Measurements from ENCODE around the gene NKAIN2. TPM values are rescaled to one million over a fixed set of nuclear protein-coding genes. Genes with fewer than 3 reads are reported as not detected.
"Not testable (repeated sequence)": the region's sequence is repeated elsewhere in the genome, so short reads cannot be mapped to it uniquely, and the experiment has no call there.

NKAIN2 gene
- total RNA-seq, 1 donor from 2014 or later, result not detected

- Histone ChIP-seq H3K4me3 (ENCODE audit: low read depth, low read length) (no peak overlapping the region), H3K27me3 (ENCODE audit: control insufficient read depth, insufficient read depth, low read length) (no peaks in the 10 kb centered on the region), H3K36me3 (ENCODE audit: control insufficient read depth, insufficient read depth, low read length) (no peaks in the 10 kb centered on the region)
- TF ChIP-seq, protein P1, sequence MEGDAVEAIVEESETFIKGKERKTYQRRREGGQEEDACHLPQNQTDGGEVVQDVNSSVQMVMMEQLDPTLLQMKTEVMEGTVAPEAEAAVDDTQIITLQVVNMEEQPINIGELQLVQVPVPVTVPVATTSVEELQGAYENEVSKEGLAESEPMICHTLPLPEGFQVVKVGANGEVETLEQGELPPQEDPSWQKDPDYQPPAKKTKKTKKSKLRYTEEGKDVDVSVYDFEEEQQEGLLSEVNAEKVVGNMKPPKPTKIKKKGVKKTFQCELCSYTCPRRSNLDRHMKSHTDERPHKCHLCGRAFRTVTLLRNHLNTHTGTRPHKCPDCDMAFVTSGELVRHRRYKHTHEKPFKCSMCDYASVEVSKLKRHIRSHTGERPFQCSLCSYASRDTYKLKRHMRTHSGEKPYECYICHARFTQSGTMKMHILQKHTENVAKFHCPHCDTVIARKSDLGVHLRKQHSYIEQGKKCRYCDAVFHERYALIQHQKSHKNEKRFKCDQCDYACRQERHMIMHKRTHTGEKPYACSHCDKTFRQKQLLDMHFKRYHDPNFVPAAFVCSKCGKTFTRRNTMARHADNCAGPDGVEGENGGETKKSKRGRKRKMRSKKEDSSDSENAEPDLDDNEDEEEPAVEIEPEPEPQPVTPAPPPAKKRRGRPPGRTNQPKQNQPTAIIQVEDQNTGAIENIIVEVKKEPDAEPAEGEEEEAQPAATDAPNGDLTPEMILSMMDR (IDR thresholded peaks at IDR 0.05; ENCODE audit: insufficient read depth, low read length, poor library complexity, severe bottlenecking), result no peak
- no peak for DNase-seq (ENCODE audit: low read depth)
These were observed 536.1 kb downstream of the NKAIN2 start for GRCh38 chr6:124339610-124340334.

GRCh38 chr6:124348339-124348738 lies 544.7 kb downstream of the NKAIN2 start:
- not testable (repeated sequence) for H3K4me3 ChIP-seq (ENCODE audit: low read depth, low read length); H3K27me3 ChIP-seq (ENCODE audit: control insufficient read depth, insufficient read depth, low read length); H3K36me3 ChIP-seq (ENCODE audit: control insufficient read depth, insufficient read depth, low read length); DNase-seq (ENCODE audit: low read depth)

DNA sequence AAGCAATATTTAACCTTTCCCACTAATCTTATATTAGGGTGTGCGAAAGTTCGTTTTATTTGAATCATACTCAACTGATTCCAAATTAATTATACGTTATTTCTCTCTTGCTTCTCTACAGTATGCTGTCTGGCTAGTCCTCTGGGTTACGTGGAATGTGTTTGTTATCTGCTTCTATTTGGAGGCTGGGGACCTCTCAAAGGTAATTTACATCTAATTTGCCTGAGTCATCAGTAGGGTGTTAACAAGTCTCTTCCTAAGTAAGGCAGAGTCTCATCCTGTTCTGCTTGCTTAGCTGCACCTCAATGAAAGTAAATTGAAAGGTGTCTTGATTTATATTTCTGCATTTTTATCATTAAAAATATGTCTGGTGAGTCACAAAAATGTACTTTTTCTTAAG lies 551.5 kb downstream of the NKAIN2 start:
- TF ChIP-seq, protein P1 (IDR thresholded peaks at IDR 0.05; ENCODE audit: insufficient read depth, low read length, poor library complexity, severe bottlenecking), result no peak
- H3K4me3 ChIP-seq (ENCODE audit: low read depth, low read length), result no peak overlapping the region

DNA sequence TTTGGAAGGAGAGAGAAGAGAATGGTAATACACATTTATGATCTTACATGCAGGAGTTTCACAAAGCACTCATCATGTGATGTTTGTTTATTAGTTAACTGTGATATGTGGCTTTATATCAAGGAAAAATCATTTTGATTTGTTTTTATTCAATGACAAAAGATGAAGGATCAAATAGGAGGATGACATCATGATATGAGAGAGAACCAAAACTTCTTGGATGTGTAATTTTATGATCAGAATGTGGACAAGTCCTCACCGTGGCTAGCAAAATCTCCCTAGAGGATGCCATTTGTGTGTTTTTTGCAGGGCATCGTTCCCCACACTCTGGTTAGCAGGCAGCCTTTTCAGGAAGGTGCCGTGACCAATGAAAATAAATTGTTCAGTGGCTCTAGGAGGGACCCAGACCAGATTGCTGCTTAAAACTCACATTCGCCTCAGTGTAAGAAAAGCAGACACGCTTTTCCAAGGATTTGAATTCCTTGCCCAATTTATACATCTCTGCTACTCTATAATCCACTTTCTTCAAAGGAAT lies 552.7 kb downstream of the NKAIN2 start:
- Histone ChIP-seq H3K27me3 (ENCODE audit: control insufficient read depth, insufficient read depth, low read length) (no peaks in the 10 kb centered on the region), H3K36me3 (ENCODE audit: control insufficient read depth, insufficient read depth, low read length) (no peaks in the 10 kb centered on the region), H3K4me3 (ENCODE audit: low read depth, low read length) (no peak overlapping the region)
- no peak for DNase-seq (ENCODE audit: low read depth)
- TF ChIP-seq, protein P1 (IDR thresholded peaks at IDR 0.05; ENCODE audit: insufficient read depth, low read length, poor library complexity, severe bottlenecking), result no peak

More for the DNA sequence above, 551.5 kb downstream of the NKAIN2 start:
- H3K27me3 ChIP-seq (ENCODE audit: control insufficient read depth, insufficient read depth, low read length), result no peaks in the 10 kb centered on the region
- no peaks in the 10 kb centered on the region for H3K36me3 ChIP-seq (ENCODE audit: control insufficient read depth, insufficient read depth, low read length)
- no peak for DNase-seq (ENCODE audit: low read depth)

GRCh38 chr6:124356811-124357210 lies 553.1 kb downstream of the NKAIN2 start:
- TF ChIP-seq, protein P1 (IDR thresholded peaks at IDR 0.05; ENCODE audit: insufficient read depth, low read length, poor library complexity, severe bottlenecking), result no peak
- DNase-seq (ENCODE audit: low read depth), result no peak
- Histone ChIP-seq H3K36me3 (ENCODE audit: control insufficient read depth, insufficient read depth, low read length) (no peaks in the 10 kb centered on the region), H3K27me3 (ENCODE audit: control insufficient read depth, insufficient read depth, low read length) (no peaks in the 10 kb centered on the region), H3K4me3 (ENCODE audit: low read depth, low read length) (no peak overlapping the region)

DNA sequence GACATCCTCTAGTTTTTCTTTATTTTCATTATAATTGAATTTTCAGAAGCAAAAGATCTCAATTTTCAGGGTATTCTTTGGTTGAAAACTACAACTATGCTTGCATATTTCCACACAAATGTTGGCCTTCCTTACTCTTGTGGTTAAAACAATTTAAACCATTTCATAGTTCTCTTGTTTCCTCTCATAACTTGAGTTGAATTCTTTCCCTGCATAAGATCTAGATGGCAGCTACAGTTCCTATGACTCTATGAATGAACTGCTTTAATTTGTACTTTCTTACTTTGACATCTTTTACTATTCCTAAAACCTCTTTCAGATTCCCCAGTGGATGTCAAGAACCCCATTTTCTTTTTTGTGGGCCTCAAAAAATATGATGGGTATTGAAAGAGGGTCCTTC lies 564.5 kb downstream of the NKAIN2 start:
- Histone ChIP-seq H3K4me3 (ENCODE audit: low read depth, low read length) (no peak overlapping the region), H3K36me3 (ENCODE audit: control insufficient read depth, insufficient read depth, low read length) (no peaks in the 10 kb centered on the region), H3K27me3 (ENCODE audit: control insufficient read depth, insufficient read depth, low read length) (no peaks in the 10 kb centered on the region)
- no peak for DNase-seq (ENCODE audit: low read depth)
- TF ChIP-seq, protein P1 (IDR thresholded peaks at IDR 0.05; ENCODE audit: insufficient read depth, low read length, poor library complexity, severe bottlenecking), result no peak

Data from kidney epithelial cell (primary cell).